ENCODE data around the gene TMEM8B.
A peak's percentile ranks its signal among the peaks of the same experiment; 100 is the strongest.

The TMEM8B gene

DNA sequence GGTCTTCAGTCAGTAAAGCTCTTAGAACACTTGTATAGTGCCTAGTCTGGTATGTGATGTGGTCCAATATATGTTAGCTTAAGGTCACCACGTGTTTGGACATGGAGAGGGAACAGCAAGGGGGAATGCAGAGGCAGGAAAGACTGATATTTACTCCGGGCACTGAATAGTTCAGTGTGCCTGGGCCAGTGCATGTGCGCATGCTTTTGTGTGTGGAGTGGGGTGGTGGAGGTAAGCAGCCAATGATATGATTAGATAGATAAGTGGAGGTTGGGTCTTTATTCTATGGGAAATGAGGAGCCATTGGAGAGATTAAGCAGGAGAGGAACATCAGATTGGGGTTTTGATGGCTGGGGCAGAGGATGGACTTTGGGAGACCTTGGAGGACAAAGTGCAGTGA lies 27.2 kb downstream of the TMEM8B start:
- H3K4me3 ChIP-seq (ENCODE audit: low read depth, low read length): no peak overlapping the region
- DNase-seq (ENCODE audit: low read depth): no peak
- TF ChIP-seq, protein P1, sequence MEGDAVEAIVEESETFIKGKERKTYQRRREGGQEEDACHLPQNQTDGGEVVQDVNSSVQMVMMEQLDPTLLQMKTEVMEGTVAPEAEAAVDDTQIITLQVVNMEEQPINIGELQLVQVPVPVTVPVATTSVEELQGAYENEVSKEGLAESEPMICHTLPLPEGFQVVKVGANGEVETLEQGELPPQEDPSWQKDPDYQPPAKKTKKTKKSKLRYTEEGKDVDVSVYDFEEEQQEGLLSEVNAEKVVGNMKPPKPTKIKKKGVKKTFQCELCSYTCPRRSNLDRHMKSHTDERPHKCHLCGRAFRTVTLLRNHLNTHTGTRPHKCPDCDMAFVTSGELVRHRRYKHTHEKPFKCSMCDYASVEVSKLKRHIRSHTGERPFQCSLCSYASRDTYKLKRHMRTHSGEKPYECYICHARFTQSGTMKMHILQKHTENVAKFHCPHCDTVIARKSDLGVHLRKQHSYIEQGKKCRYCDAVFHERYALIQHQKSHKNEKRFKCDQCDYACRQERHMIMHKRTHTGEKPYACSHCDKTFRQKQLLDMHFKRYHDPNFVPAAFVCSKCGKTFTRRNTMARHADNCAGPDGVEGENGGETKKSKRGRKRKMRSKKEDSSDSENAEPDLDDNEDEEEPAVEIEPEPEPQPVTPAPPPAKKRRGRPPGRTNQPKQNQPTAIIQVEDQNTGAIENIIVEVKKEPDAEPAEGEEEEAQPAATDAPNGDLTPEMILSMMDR (IDR thresholded peaks at IDR 0.05; ENCODE audit: insufficient read depth, low read depth, low read length, missing control alignments): no peak

DNA sequence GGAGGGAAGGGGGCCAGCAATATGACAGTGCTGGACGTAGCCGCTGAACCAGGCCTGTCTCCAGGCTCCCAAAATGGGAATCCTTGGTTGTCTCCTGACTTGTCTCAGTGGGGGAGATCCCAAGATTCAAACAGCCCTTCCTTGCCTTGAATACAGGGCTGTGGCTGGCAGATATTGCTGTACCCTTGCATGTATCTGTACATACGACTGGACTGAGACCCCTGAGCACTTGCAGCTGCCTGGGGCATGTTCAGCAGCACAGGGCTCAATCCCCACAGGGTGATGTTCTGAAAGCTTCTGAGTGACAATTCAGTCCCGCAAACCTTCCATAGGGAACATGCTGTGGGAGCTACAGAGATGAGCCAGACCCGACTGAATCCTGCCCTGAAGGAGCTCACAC lies 27.9 kb downstream of the TMEM8B start:
- TF ChIP-seq, protein P1 (IDR thresholded peaks at IDR 0.05; ENCODE audit: insufficient read depth, low read depth, low read length, missing control alignments): no peak
- no peak overlapping the region for H3K4me3 ChIP-seq (ENCODE audit: low read depth, low read length)
- DNase-seq (ENCODE audit: low read depth): no peak

DNA sequence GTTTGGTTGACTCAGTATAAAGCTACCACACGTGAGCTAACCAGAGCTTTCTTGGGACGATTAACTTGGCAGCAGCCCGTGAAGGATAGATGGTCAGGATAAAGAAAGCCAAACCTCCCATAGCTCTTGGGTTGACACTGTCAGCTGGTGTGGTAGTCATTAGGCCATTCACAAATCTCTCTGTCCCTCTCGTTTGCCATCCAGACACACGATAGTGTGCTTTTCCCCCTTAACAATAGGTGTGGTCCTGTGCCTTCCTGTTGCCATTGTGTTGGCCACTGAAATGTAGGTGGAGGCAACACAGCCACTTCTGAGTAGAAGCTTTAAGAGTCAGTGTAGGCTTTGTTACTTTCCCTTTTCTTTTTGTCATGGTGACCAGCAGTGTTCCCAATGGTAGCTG lies 29.4 kb downstream of the TMEM8B start:
- TF ChIP-seq, protein P1 (IDR thresholded peaks at IDR 0.05; ENCODE audit: insufficient read depth, low read depth, low read length, missing control alignments): no peak
- H3K4me3 ChIP-seq (ENCODE audit: low read depth, low read length): no peak overlapping the region
- DNase-seq (ENCODE audit: low read depth): no peak

DNA sequence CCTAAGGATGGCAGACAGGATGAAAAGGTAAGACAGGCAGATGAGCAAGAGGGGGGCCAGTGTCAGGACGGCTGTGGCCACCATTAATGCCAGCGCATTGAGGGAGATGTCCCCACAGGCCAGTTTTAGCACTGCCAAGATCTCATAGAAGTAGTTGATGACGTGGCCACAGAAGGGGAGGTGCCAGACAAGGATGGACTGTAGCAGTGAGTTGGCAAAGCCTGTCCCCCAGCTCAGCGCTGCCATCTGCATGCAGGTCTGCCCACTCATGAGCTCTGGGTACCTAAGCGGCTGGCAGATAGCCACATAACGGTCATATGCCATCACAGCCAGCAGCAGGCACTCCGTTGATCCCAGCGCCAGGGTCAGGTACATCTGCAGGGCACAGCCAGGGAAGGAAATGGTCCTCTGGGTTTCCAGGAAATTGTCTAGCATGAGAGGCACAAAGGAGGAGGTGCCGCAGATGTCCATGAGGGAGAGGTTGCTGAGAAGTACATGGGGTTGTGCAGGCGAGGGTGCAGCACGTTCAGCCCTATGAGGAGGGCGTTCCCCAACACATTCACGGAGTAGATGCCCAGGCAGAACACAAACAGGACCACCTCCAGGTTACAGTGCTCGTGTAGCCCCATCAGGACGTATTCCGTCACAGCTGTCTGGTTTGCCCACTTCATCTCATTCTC lies 30.4 kb downstream of the TMEM8B start:
- TF ChIP-seq, protein P1 (IDR thresholded peaks at IDR 0.05; ENCODE audit: insufficient read depth, low read depth, low read length, missing control alignments): peak; percentile 9
- peak; percentile 60 for DNase-seq (ENCODE audit: low read depth)
- H3K4me3 ChIP-seq (ENCODE audit: low read depth, low read length): no peak overlapping the region

DNA sequence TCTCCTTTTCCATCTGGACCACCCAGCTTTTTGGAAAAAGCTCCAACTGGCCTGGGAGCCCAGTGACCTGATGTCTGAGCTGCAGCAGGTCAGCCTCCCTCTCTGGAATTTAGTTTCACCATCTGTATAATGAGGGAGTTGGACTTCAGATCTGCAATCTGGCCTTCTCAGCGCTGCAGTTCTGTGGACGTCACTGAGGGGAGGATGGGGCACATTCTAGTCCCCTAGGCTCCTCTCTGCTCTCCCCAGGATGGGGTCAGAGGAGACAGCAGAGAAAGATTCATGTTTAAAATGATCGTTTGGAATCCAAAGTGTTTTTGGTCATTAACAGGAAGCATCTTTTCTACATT lies 30.9 kb downstream of the TMEM8B start:
- H3K4me3 ChIP-seq (ENCODE audit: low read depth, low read length): no peak overlapping the region
- DNase-seq (ENCODE audit: low read depth): no peak
- TF ChIP-seq, protein P1 (IDR thresholded peaks at IDR 0.05; ENCODE audit: insufficient read depth, low read depth, low read length, missing control alignments): no peak

DNA sequence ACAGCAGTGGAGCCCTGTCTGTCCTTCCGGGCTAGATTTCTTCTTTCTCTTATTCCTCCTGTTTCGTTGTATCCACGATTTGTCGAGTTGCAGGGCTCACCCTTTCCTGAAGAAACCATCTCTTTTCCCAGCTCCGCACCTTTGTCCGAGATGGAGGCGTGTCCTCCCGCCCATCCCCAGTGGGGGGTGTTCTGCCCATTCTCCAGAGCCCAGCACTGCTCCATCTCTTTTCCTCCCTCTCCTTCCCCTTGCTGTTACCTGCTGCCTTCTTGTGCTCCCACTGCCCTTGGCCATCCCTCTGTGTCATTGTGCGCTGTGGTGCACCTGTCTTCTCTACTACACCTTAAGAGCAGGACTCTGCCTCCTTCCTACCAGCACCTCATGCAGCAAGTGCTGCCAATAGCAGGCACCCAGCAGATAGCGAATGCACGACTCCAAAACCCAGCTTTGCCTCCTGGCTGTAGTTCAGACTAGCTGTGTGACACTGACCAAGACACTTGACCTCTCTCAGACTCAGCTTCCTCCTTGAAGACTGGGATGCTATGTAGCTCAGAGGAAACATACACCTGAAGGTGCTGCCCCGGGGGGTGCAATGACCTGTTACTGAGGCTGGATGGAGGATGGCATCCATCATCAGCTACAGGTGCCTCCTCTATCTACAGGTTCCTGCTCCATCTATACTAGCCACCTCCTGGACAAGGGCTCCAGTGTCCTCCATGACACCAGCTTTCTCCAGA lies 32.3 kb downstream of the TMEM8B start:
- no peak overlapping the region for H3K4me3 ChIP-seq (ENCODE audit: low read depth, low read length)
- DNase-seq (ENCODE audit: low read depth): no peak

More for the DNA sequence above, 32.3 kb downstream of the TMEM8B start:
- TF ChIP-seq, protein P1 (IDR thresholded peaks at IDR 0.05; ENCODE audit: insufficient read depth, low read depth, low read length, missing control alignments): no peak

All from GM12865 (cell line).